ENCODE measurements around the gene CEBPZ. TPM values are rescaled to one million over a fixed set of nuclear protein-coding genes. Genes with fewer than 3 reads are reported as not detected.

The CEBPZ gene
- total RNA-seq, 1 experiment from 2014 or later = 47.8 TPM

DNA sequence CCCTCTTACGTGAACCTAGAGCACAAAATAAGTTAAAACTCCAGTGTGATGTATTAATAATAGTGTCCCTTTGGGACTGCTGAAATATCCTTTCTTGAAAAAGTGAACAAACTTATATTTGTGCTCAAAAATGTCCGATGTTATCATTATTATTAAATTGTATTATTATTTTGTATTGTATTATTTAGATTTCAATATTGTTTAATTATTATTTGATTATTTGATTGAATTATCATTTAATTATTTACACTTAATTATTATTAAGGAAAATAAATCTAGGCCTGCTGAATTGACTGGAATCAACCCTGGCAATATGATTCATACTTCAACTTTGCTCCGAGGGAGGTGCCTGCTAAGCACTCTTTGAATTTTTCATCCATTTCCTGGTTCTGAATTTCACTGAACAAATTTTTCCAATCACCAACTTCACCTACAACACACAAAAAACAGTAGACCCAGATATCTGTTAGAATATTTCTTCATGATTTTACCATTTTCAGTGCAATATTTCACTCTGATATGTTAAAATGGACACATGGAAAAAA is 63.7 kb downstream of the CEBPZ start:
- H3K9me3 ChIP-seq (ENCODE audit: control insufficient read depth in 1 of 2, insufficient read depth in 1 of 2, low read depth in 1 of 2, low read length in 2 of 2) = peaks cover 7 to 13% of the 10 kb centered on the region in 2 experiments; a peak in 3 of 4 replicates
- H3K9me2 ChIP-seq (ENCODE audit: insufficient read depth) = no peaks in the 10 kb centered on the region
- peak overlapping the region; percentile 98 for H2AFZ ChIP-seq (ENCODE audit: low read depth, low read length, poor library complexity, severe bottlenecking)
- no peaks in the 10 kb centered on the region for H4K20me1 ChIP-seq (ENCODE audit: insufficient read depth)
- peak overlapping the region; percentile 19; the same call in 1 of the 2 replicates for H3K9ac ChIP-seq (ENCODE audit: low read length)
- H3K36me3 ChIP-seq (ENCODE audit: control insufficient read depth in 1 of 2, insufficient read depth in 2 of 2, low read length in 2 of 2) = no peaks in the 10 kb centered on the region
- no peak for TF ChIP-seq SIN3A (IDR thresholded peaks at IDR 0.05; ENCODE audit: low read depth)
- TF ChIP-seq, protein P1, sequence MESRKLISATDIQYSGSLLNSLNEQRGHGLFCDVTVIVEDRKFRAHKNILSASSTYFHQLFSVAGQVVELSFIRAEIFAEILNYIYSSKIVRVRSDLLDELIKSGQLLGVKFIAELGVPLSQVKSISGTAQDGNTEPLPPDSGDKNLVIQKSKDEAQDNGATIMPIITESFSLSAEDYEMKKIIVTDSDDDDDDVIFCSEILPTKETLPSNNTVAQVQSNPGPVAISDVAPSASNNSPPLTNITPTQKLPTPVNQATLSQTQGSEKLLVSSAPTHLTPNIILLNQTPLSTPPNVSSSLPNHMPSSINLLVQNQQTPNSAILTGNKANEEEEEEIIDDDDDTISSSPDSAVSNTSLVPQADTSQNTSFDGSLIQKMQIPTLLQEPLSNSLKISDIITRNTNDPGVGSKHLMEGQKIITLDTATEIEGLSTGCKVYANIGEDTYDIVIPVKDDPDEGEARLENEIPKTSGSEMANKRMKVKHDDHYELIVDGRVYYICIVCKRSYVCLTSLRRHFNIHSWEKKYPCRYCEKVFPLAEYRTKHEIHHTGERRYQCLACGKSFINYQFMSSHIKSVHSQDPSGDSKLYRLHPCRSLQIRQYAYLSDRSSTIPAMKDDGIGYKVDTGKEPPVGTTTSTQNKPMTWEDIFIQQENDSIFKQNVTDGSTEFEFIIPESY (IDR thresholded peaks at IDR 0.05; ENCODE audit: extremely low read depth, insufficient replicate concordance, low read length) = no peak
- BruUV-seq (replicated peaks) = no TSS peak
- H3K79me2 ChIP-seq (ENCODE audit: insufficient read depth, low read length) = no peaks in the 10 kb centered on the region
- H3K27me3 ChIP-seq (ENCODE audit: insufficient read depth, low read length) = no peaks in the 10 kb centered on the region
- RAD21 ChIA-PET (ENCODE audit: low non-redundant PET in 1 of 2, low total read pairs in 2 of 2, uncharacterized antibody in 2 of 2, unreplicated experiment in 2 of 2) = no interaction called here
- CTCF ChIA-PET = interaction anchor here (1.4 to 1.6 kb wide), 3 partner anchors 10 to 228 kb away, joined by 3 to 4 read pairs (median 3); no protein-coding TSS in a partner anchor
- peak overlapping the region; percentile 69 for H3K4me2 ChIP-seq (ENCODE audit: low read length)
- DNase-seq (ENCODE audit: low read depth, low spot score) (no peak), ATAC-seq (0 out of 2 replicates have a peak, but pooled peaks have one; percentile 24)
- POLR2A ChIA-PET = no interaction called here
- intact Hi-C loops (cut with micrococcal nuclease) = no loop called here
- H3K4me3 ChIP-seq (replicated peaks in 1 of 2; ENCODE audit: low read depth in 1 of 2, low read length in 2 of 2) = peak overlapping the region; percentile 22 to 42
- peaks cover 0 to 7% of the 10 kb centered on the region in 2 experiments; a peak in 3 of 4 replicates for H3K4me1 ChIP-seq (ENCODE audit: control insufficient read depth in 1 of 2, insufficient read depth in 2 of 2, low read length in 2 of 2)
- H3K27ac ChIP-seq (ENCODE audit: low read depth, low read length) = no peak overlapping the region

DNA sequence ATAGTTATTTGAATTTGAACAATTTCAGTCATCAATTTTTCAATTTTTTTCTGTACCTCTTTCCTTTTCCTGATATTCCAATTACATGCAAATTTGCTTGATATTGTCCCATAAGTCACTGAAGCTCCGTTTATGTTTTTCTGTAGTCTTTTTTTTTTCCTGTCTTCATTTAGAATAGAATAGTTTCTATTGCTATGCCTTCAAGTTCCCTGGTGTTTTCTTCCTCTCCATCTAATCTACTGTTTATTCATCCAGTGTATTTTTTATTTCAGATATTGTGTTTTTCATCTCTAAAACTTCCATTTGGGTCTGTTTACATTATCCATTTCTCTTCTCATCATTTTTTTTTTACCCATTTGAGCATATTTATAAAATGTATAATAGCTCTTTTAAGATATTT is 66.6 kb downstream of the CEBPZ start:
- H3K4me1 ChIP-seq (ENCODE audit: control insufficient read depth in 1 of 2, insufficient read depth in 2 of 2, low read length in 2 of 2) = peaks cover 0 to 7% of the 10 kb centered on the region in 2 experiments; a peak in 3 of 4 replicates
- H4K20me1 ChIP-seq (ENCODE audit: insufficient read depth) = no peaks in the 10 kb centered on the region
- no peaks in the 10 kb centered on the region for H3K9me2 ChIP-seq (ENCODE audit: insufficient read depth)
- BruUV-seq (replicated peaks) = no TSS peak
- intact Hi-C loops (cut with micrococcal nuclease) = no loop called here
- no peaks in the 10 kb centered on the region for H3K79me2 ChIP-seq (ENCODE audit: insufficient read depth, low read length)
- no peak overlapping the region for H3K9ac ChIP-seq (ENCODE audit: low read length)
- H3K27ac ChIP-seq (ENCODE audit: low read depth, low read length) = no peak overlapping the region
- RAD21 ChIA-PET (ENCODE audit: low non-redundant PET in 1 of 2, low total read pairs in 2 of 2, uncharacterized antibody in 2 of 2, unreplicated experiment in 2 of 2) = no interaction called here
- H2AFZ ChIP-seq (ENCODE audit: low read depth, low read length, poor library complexity, severe bottlenecking) = no peak overlapping the region
- H3K4me2 ChIP-seq (ENCODE audit: low read length) = no peak overlapping the region
- H3K36me3 ChIP-seq (ENCODE audit: control insufficient read depth in 1 of 2, insufficient read depth in 2 of 2, low read length in 2 of 2) = no peaks in the 10 kb centered on the region
- CTCF ChIA-PET = no interaction called here
- ATAC-seq (no peak), DNase-seq (ENCODE audit: low read depth, low spot score) (no peak)
- no peaks in the 10 kb centered on the region for H3K27me3 ChIP-seq (ENCODE audit: insufficient read depth, low read length)
- peaks cover 7 to 13% of the 10 kb centered on the region in 2 experiments; a peak in 3 of 4 replicates for H3K9me3 ChIP-seq (ENCODE audit: control insufficient read depth in 1 of 2, insufficient read depth in 1 of 2, low read depth in 1 of 2, low read length in 2 of 2)
- POLR2A ChIA-PET = no interaction called here
- H3K4me3 ChIP-seq (replicated peaks in 1 of 2; ENCODE audit: low read depth in 1 of 2, low read length in 2 of 2) = no peak overlapping the region
- TF ChIP-seq, protein P2, sequence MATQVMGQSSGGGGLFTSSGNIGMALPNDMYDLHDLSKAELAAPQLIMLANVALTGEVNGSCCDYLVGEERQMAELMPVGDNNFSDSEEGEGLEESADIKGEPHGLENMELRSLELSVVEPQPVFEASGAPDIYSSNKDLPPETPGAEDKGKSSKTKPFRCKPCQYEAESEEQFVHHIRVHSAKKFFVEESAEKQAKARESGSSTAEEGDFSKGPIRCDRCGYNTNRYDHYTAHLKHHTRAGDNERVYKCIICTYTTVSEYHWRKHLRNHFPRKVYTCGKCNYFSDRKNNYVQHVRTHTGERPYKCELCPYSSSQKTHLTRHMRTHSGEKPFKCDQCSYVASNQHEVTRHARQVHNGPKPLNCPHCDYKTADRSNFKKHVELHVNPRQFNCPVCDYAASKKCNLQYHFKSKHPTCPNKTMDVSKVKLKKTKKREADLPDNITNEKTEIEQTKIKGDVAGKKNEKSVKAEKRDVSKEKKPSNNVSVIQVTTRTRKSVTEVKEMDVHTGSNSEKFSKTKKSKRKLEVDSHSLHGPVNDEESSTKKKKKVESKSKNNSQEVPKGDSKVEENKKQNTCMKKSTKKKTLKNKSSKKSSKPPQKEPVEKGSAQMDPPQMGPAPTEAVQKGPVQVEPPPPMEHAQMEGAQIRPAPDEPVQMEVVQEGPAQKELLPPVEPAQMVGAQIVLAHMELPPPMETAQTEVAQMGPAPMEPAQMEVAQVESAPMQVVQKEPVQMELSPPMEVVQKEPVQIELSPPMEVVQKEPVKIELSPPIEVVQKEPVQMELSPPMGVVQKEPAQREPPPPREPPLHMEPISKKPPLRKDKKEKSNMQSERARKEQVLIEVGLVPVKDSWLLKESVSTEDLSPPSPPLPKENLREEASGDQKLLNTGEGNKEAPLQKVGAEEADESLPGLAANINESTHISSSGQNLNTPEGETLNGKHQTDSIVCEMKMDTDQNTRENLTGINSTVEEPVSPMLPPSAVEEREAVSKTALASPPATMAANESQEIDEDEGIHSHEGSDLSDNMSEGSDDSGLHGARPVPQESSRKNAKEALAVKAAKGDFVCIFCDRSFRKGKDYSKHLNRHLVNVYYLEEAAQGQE (IDR thresholded peaks at IDR 0.05; ENCODE audit: low read depth) = no peak
- TF ChIP-seq POLR2AphosphoS5 (IDR thresholded peaks at IDR 0.05; ENCODE audit: low read depth, low read length) (no peak), RAD21 (IDR thresholded peaks at IDR 0.05; ENCODE audit: low read depth) (no peak), SP1 (IDR thresholded peaks at IDR 0.05; ENCODE audit: low read depth) (no peak)
- TF ChIP-seq, protein P1 (IDR thresholded peaks at IDR 0.05; ENCODE audit: extremely low read depth, insufficient replicate concordance, low read length) = no peak
- TF ChIP-seq, protein P3, sequence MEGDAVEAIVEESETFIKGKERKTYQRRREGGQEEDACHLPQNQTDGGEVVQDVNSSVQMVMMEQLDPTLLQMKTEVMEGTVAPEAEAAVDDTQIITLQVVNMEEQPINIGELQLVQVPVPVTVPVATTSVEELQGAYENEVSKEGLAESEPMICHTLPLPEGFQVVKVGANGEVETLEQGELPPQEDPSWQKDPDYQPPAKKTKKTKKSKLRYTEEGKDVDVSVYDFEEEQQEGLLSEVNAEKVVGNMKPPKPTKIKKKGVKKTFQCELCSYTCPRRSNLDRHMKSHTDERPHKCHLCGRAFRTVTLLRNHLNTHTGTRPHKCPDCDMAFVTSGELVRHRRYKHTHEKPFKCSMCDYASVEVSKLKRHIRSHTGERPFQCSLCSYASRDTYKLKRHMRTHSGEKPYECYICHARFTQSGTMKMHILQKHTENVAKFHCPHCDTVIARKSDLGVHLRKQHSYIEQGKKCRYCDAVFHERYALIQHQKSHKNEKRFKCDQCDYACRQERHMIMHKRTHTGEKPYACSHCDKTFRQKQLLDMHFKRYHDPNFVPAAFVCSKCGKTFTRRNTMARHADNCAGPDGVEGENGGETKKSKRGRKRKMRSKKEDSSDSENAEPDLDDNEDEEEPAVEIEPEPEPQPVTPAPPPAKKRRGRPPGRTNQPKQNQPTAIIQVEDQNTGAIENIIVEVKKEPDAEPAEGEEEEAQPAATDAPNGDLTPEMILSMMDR (IDR thresholded peaks at IDR 0.05 in 2 of 3, conservative IDR thresholded peaks at IDR 0.05 in 1 of 3; ENCODE audit: borderline replicate concordance in 1 of 3, insufficient read depth in 1 of 3, low read depth in 2 of 3, low read length in 2 of 3) = no peak
